Astrocyte of the cerebellum (primary cell): Measurements from ENCODE around the gene GTPBP8.
A peak's percentile ranks its signal among the peaks of the same experiment; 100 is the strongest.

Experiments
- DNase-seq: peaks from one replicate; pipeline ENCODE4 v3.0.0-alpha.2; 2011; ENCODE audit warnings: low read depth
- H3K4me3 ChIP-seq: 2 replicates; pipeline ENCODE4 v1.5.1; 2011; ENCODE audit warnings: mild to moderate bottlenecking, low read depth, low read length, moderate library complexity
- in situ Hi-C: cut with HindIII; loops from 2 replicates; pipeline ENCODE4 v1.10.0; 2017; ENCODE audit warnings: low sequenced_read_pairs
- TF ChIP-seq, protein P1 (sequence below): IDR thresholded peaks from 2 replicates; pipeline ENCODE4 v1.5.1; 2012; ENCODE audit warnings: low read length, low read depth, moderate library complexity, mild to moderate bottlenecking; ENCODE audit errors: missing control alignments

Gene GTPBP8

DNA sequence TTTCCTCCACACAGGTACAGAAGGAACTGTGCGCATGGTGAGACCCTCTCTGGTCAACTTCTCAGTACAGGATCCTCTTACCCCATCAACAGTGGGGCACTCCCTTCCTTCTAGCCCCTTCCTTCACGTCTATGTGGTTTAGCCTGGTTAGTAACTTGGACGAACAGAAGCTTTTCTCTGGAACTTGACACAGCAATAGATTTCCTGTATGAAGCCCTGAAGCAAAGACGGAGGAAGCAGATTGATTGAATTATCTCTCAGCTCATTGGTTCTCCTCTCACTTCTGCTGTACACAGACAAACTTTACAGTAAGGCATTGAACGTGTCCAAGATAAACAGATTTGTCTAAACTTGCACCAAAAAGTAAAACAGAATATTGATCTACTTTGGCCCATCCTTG is 15.9 kb upstream of the GTPBP8 start, which contains the start of gene CD200R1:
Gene CD200R1 (minus strand): TSS at position 210 of the 400 bp plus-strand sequence. CDS start 246 bp downstream, outside the sequence.
- in situ Hi-C loops: loop anchor here (25.0 kb wide), 1 partner anchor 338 kb away; the partner anchor contains the start of gene CCDC80
- H3K4me3 ChIP-seq: no peak within 1 kb of the TSS
- no peak for DNase-seq
- TF ChIP-seq, protein P1, sequence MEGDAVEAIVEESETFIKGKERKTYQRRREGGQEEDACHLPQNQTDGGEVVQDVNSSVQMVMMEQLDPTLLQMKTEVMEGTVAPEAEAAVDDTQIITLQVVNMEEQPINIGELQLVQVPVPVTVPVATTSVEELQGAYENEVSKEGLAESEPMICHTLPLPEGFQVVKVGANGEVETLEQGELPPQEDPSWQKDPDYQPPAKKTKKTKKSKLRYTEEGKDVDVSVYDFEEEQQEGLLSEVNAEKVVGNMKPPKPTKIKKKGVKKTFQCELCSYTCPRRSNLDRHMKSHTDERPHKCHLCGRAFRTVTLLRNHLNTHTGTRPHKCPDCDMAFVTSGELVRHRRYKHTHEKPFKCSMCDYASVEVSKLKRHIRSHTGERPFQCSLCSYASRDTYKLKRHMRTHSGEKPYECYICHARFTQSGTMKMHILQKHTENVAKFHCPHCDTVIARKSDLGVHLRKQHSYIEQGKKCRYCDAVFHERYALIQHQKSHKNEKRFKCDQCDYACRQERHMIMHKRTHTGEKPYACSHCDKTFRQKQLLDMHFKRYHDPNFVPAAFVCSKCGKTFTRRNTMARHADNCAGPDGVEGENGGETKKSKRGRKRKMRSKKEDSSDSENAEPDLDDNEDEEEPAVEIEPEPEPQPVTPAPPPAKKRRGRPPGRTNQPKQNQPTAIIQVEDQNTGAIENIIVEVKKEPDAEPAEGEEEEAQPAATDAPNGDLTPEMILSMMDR: no peak

DNA sequence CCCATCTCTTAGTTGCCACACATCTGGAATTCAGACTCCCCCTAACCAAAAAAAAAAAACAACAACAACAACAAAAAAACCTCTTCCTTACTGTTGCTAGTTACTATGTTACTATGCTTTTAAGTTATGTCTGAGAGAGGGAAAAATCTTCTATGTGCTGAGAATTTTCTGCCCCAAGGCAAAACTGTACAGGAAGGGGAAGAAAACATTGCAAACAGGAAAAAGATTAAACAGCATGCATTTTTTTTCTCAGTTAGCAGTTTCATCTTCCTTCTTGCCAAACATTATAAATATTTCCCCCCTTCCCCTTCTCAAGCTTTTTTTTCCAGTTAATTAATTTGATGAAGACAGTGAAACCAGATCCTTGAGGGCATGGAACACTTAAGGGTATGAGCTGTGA is 14.8 kb upstream of the GTPBP8 start:
- H3K4me3 ChIP-seq: no peak overlapping the region
- in situ Hi-C loops: loop anchor here (25.0 kb wide), 1 partner anchor 339 kb away; the partner anchor contains the start of gene CCDC80
- TF ChIP-seq, protein P1: no peak

DNA sequence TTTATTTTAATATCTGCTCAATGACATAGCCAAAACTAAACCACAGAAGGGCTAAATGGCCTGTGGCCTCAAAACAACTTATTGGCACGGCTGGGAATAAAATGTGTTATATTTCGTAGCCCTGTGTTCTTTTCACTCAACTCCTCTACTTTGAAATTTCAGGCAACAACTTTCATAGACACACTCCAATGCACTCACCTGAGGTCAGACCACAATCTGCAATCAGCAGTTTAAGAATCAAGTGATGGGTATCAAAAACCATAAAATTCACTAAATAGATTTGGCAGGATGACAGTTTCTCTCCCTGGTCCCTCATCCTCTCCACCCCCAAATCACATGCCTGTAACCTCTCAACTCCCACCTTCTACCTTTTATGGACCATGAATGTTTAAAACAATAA is 13.8 kb upstream of the GTPBP8 start:
- no peak for DNase-seq
- in situ Hi-C loops: loop anchor here (25.0 kb wide), 1 partner anchor 340 kb away; the partner anchor contains the start of gene CCDC80
- TF ChIP-seq, protein P1: no peak

More for the DNA sequence above, 14.8 kb upstream of the GTPBP8 start:
- no peak for DNase-seq

DNA sequence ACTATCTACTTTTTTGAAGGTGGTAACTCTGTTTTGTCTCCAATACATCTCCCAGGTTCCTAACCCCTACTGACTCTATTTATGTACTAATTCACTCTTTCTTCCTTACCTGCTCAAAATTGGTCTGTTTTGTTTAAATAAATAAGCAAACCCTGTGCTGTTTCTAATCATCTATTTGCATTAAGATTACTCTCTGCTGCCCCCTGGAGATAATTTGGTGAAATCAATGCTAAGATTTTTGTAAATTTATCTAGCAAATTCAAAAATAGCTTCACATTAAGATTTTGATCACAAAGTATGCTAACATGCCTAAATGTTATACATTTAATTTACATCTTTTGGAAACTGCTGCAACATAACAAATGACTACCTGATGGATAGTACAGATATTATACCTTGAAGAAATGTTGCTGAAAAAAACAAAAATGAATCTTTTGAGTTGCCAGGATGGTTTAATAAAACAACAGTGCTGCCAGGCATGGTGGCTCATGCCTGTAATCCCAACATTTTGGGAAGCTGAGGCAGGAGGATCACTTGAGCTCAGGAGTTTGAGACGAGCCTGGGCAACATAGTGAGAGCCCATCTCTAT is 11.4 kb upstream of the GTPBP8 start:
- DNase-seq: peak; percentile 32
- TF ChIP-seq, protein P1: peak; percentile 36
- no peak overlapping the region for H3K4me3 ChIP-seq
- in situ Hi-C loops: loop anchor here (25.0 kb wide), 1 partner anchor 342 kb away; the partner anchor contains the start of gene CCDC80

More for the DNA sequence above, 13.8 kb upstream of the GTPBP8 start:
- no peak overlapping the region for H3K4me3 ChIP-seq

DNA sequence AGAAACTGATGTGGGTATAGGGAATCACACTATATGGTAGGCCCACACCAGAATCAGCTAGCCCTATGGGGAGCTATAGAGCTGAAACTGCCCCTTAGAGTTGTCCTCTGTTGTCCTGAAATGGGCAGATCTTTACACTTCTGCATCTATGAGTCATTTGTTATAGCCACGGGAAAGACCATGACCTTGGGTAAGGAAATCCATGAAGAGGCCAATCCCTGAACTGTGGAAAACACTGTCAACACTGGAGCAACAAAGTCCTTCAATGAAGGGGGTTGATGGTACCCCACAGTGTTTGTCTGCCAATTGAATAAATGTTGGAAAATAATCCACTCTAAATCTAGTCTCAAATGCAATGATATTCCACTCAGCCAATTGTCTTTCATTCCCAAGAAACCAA is 10.7 kb upstream of the GTPBP8 start:
- DNase-seq: no peak
- TF ChIP-seq, protein P1: no peak
- in situ Hi-C loops: loop anchor here (25.0 kb wide), 1 partner anchor 343 kb away; the partner anchor contains the start of gene CCDC80
- H3K4me3 ChIP-seq: no peak overlapping the region

DNA sequence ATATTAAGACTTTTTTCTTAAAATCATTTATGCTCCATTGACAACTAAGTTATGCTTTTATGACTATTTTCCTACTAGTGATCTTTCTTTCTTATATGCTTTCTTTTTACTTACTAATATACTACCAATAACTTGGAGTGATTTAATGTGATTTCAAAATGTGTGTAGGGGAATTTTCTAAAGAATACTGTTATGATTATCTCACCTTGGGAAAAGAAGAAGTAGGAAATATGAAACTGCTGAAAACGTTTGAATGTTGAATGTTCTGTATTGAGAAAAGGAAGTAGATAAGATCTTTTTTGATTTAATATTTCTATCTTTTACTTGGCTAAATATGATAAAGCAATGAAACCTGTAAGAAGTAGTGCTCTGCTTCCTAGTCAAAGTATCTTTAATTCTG is 8.1 kb upstream of the GTPBP8 start:
- in situ Hi-C loops: loop anchor here (25.0 kb wide), 1 partner anchor 345 kb away; the partner anchor contains the start of gene CCDC80
- DNase-seq: no peak
- no peak overlapping the region for H3K4me3 ChIP-seq
- TF ChIP-seq, protein P1: no peak
